Panc1 (cell line): ENCODE measurements around the gene CHID1. TPM values are rescaled to one million over a fixed set of nuclear protein-coding genes. Genes with fewer than 3 reads are reported as not detected.

Experiments used
- ATAC-seq: fragments of 200-7000 bp; cut with Tn5 transposase; 2 replicates; pipeline ENCODE4 v1.9.1; 2020; ENCODE audit warnings: mild to moderate bottlenecking, moderate library complexity
- BruUV-seq: library from RNA; stranded (reverse); fragments of 400-500 nt; replicated peaks from 2 replicates; lab custom pipeline; 2021; lab: Mats Ljungman, UMichigan
- CTCF ChIA-PET: fragments of 300-600 bp; sonication (Branson Sonifier 250); formaldehyde crosslinking; loops from one replicate; lab custom pipeline; 2022; ENCODE audit warnings: antibody characterized with exemption; lab: Charles Lee
- POLR2A ChIA-PET: fragments of 300-600 bp; sonication (Branson Sonifier 250); formaldehyde crosslinking; loops from one replicate; lab custom pipeline; 2022; ENCODE audit warnings: antibody characterized with exemption; lab: Charles Lee
- DNase-seq: peaks from one replicate; pipeline ENCODE4 v3.0.0-alpha.2; 2010; ENCODE audit warnings: low read depth, low spot score
- H3K27ac ChIP-seq: 2 replicates; pipeline ENCODE4 v1.5.1; 2011; ENCODE audit warnings: mild to moderate bottlenecking, low read length, inconsistent platforms
- H3K27me3 ChIP-seq: fragments of 200-500 bp; sonication (Bioruptor generic); 2 replicates; pipeline ENCODE4 v1.6.0; 2014; ENCODE audit warnings: low read length, inconsistent platforms; ENCODE audit not compliant: control insufficient read depth, insufficient read depth
- H3K36me3 ChIP-seq: fragments of 200-500 bp; sonication (Bioruptor generic); 2 replicates; pipeline ENCODE4 v1.5.1; 2014; ENCODE audit warnings: inconsistent platforms, mild to moderate bottlenecking, low read length, moderate library complexity; ENCODE audit not compliant: control insufficient read depth, insufficient read depth
- H3K4me1 ChIP-seq: 2 replicates; pipeline ENCODE4 v1.5.1; 2011; ENCODE audit warnings: inconsistent platforms, mild to moderate bottlenecking, low read length, moderate library complexity; ENCODE audit not compliant: control insufficient read depth, insufficient read depth
- H3K4me3 ChIP-seq, 2 experiments: 2 replicates each; pipeline ENCODE4 v1.5.1; 2011 to 2012; ENCODE audit warnings: low read depth in 2 of 2, low read length in 2 of 2, mild to moderate bottlenecking in 2 of 2, inconsistent platforms in 1 of 2, moderate library complexity in 1 of 2
- H3K9me3 ChIP-seq: fragments of 200-500 bp; sonication (Bioruptor generic); 2 replicates; pipeline ENCODE4 v1.5.1; 2014; ENCODE audit warnings: low read depth, mild to moderate bottlenecking, inconsistent platforms, low read length, moderate library complexity; ENCODE audit not compliant: control insufficient read depth, insufficient read depth
- CTCF ChIP-seq: fragments of 450-650 bp; IDR thresholded peaks from 2 replicates; pipeline ENCODE4 v1.5.1; 2017; ENCODE audit warnings: mild to moderate bottlenecking
- POLR2AphosphoS5 ChIP-seq: IDR thresholded peaks from 2 replicates; pipeline ENCODE4 v1.6.1; 2012; ENCODE audit warnings: mild to moderate bottlenecking, low read depth, low read length, moderate library complexity
- REST ChIP-seq, 2 experiments: IDR thresholded peaks; 2 replicates each; pipeline ENCODE4 v1.6.1; 2011 to 2012; ENCODE audit warnings: low read depth in 2 of 2, control low read depth in 1 of 2, low read length in 1 of 2, mild to moderate bottlenecking in 1 of 2, moderate library complexity in 1 of 2; ENCODE audit not compliant: insufficient read depth in 1 of 2
- SIN3A ChIP-seq: IDR thresholded peaks from 2 replicates; pipeline ENCODE4 v1.6.1; 2012; ENCODE audit warnings: low read depth, mild to moderate bottlenecking, low read length, moderate library complexity, borderline replicate concordance; ENCODE audit not compliant: insufficient read depth
- TCF7L2 ChIP-seq: IDR thresholded peaks from 2 replicates; pipeline ENCODE4 v1.6.1; 2011; ENCODE audit warnings: mild to moderate bottlenecking, low read depth, low read length, inconsistent platforms
- in situ Hi-C: cut with HindIII; loops from 2 replicates; pipeline ENCODE4 v1.10.0; 2016; ENCODE audit warnings: low sequenced_read_pairs, low pct_unique_long_range_greater_than_20kb
- intact Hi-C: fragments of 100-400 bp; cut with micrococcal nuclease; formaldehyde crosslinking; loops from one replicate; pipeline ENCODE4 v1.10.0; 2022; ENCODE audit not compliant: unreplicated experiment
- total RNA-seq: library from RNA; stranded (reverse); gene quantifications from one replicate; pipeline ENCODE4 v1.2.1, GENCODE V29; 2021; ENCODE audit not compliant: unreplicated experiment

CHID1 gene
- total RNA-seq, 1 experiment from 2014 or later: 224 TPM

- intact Hi-C loops (no loop called here), in situ Hi-C loops (no loop called here)
- ATAC-seq: no peak
- no peaks in the 10 kb centered on the region for H3K36me3 ChIP-seq
- no peak overlapping the region for H3K27ac ChIP-seq
- no peak overlapping the region for H3K4me3 ChIP-seq
- H3K27me3 ChIP-seq: no peaks in the 10 kb centered on the region
- ChIA-PET CTCF (interaction anchor here (0.7 to 1.1 kb wide), 3 partner anchors 17 to 38 kb away, joined by 3 to 12 read pairs (median 3); partner anchors contain the start of gene AP2A2), POLR2A (interaction anchor here (0.6 kb wide), 1 partner anchor 27 kb away, joined by 7 read pairs; no protein-coding TSS in a partner anchor)
- H3K9me3 ChIP-seq: no peaks in the 10 kb centered on the region
- no peak for DNase-seq
- TF ChIP-seq CTCF: no peak
- TF ChIP-seq SIN3A: no peak
- TF ChIP-seq TCF7L2: no peak
- no peak for TF ChIP-seq POLR2AphosphoS5
- TF ChIP-seq REST (IDR thresholded peaks at IDR 0.05; ENCODE audit: insufficient read depth in 1 of 2, low read depth in 2 of 2, low read length in 1 of 2): no peak
- no TSS peak for BruUV-seq
- H3K4me1 ChIP-seq: peaks cover 19% of the 10 kb centered on the region
Observed at GRCh38 chr11:889257-889656, 21.4 kb downstream of the CHID1 start.

- no TSS peak for BruUV-seq
- DNase-seq: no peak
- Histone ChIP-seq H3K4me3 (no peak overlapping the region), H3K4me1 (peaks cover 19% of the 10 kb centered on the region), H3K36me3 (no peaks in the 10 kb centered on the region), H3K27me3 (no peaks in the 10 kb centered on the region), H3K27ac (no peak overlapping the region), H3K9me3 (no peaks in the 10 kb centered on the region)
- CTCF ChIA-PET: interaction anchor here (0.6 to 1.1 kb wide), 4 partner anchors 16 to 128 kb away, joined by 3 to 12 read pairs (median 3); partner anchors contain the start of gene AP2A2
- intact Hi-C loops: no loop called here
- TF ChIP-seq TCF7L2: no peak
- TF ChIP-seq SIN3A: no peak
- no peak for TF ChIP-seq POLR2AphosphoS5
- TF ChIP-seq CTCF: no peak
- no peak for TF ChIP-seq REST (IDR thresholded peaks at IDR 0.05; ENCODE audit: insufficient read depth in 1 of 2, low read depth in 2 of 2, low read length in 1 of 2)
- no peak for ATAC-seq
- POLR2A ChIA-PET: interaction anchor here (0.6 kb wide), 1 partner anchor 27 kb away, joined by 7 read pairs; no protein-coding TSS in a partner anchor
- in situ Hi-C loops: no loop called here
Observed at GRCh38 chr11:888310-889212, 22.0 kb downstream of the CHID1 start.
